IPS DF 19.7 (cell line): ENCODE results near the gene MR1.
"Not testable (repeated sequence)": the region's sequence is repeated elsewhere in the genome, so short reads cannot be mapped to it uniquely, and the experiment has no call there.

ENCODE experiments used
- DNase-seq: peaks from one replicate; pipeline ENCODE4 v3.0.0-alpha.2; 2013; ENCODE audit warnings: low read depth, low spot score

MR1 gene

GRCh38 chr1:181028615-181029014, 5.2 kb upstream of the MR1 start:
- no peak for DNase-seq

GRCh38 chr1:181032535-181032934, 1.2 kb upstream of the MR1 start:
- DNase-seq = no peak

- DNase-seq = no peak
Observed at GRCh38 chr1:181033128-181033798, 520 bp upstream of the MR1 start.

- DNase-seq = not testable (repeated sequence)
Observed at GRCh38 chr1:181035210-181035609, 1.4 kb downstream of the MR1 start.

- DNase-seq = no peak
Observed at GRCh38 chr1:181036107-181036836, 2.5 kb downstream of the MR1 start.

- DNase-seq = no peak
Observed at GRCh38 chr1:181037386-181037785, 3.6 kb downstream of the MR1 start.

- DNase-seq = peak; percentile 68
Observed at GRCh38 chr1:181038399-181038873, 4.7 kb downstream of the MR1 start.

GRCh38 chr1:181040284-181040865, 6.6 kb downstream of the MR1 start:
- DNase-seq = no peak

GRCh38 chr1:181043025-181043888, 9.5 kb downstream of the MR1 start:
- DNase-seq = no peak

- no peak for DNase-seq
Observed at GRCh38 chr1:181044449-181044966, 10.7 kb downstream of the MR1 start.

- DNase-seq = not testable (repeated sequence)
Observed at GRCh38 chr1:181045946-181046345, 12.2 kb downstream of the MR1 start.

- no peak for DNase-seq
Observed at GRCh38 chr1:181049378-181049777, 15.6 kb downstream of the MR1 start.

- no peak for DNase-seq
Observed at GRCh38 chr1:181050922-181051321, 17.1 kb downstream of the MR1 start.

- no peak for DNase-seq
Observed at GRCh38 chr1:181056560-181056959, 22.8 kb downstream of the MR1 start.

GRCh38 chr1:181057079-181057478, 23.3 kb downstream of the MR1 start:
- no peak for DNase-seq

GRCh38 chr1:181059435-181059834, 25.7 kb downstream of the MR1 start:
- no peak for DNase-seq

GRCh38 chr1:181060066-181060465, 26.3 kb downstream of the MR1 start:
- DNase-seq = no peak

GRCh38 chr1:181060947-181061346, 27.2 kb downstream of the MR1 start:
- DNase-seq = not testable (repeated sequence)

GRCh38 chr1:181061487-181061886, 27.7 kb downstream of the MR1 start:
- DNase-seq = no peak

GRCh38 chr1:181061891-181062835, 28.4 kb downstream of the MR1 start:
- no peak for DNase-seq
